Fibroblast of pulmonary artery (primary cell): ENCODE measurements around the gene TGM2.

Experiments
- DNase-seq: peaks from one replicate; pipeline ENCODE4 v3.0.0-alpha.2; 2010; ENCODE audit warnings: low read depth
- H3K4me3 ChIP-seq: replicated peaks from 2 replicates; pipeline ENCODE4 v1.5.1; 2011; ENCODE audit warnings: low read depth, mild to moderate bottlenecking, control low read depth, low read length, moderate library complexity
- CTCF ChIP-seq: IDR thresholded peaks from 2 replicates; pipeline ENCODE4 v1.5.1; 2011; ENCODE audit warnings: mild to moderate bottlenecking, control low read depth, low read length, inconsistent platforms; ENCODE audit errors: missing control alignments

Gene TGM2

GRCh38 chr20:38177201-38177600 lies 12.1 kb upstream of the TGM2 start:
- H3K4me3 ChIP-seq = no peak overlapping the region
- DNase-seq = no peak
- no peak for TF ChIP-seq CTCF

- no peak overlapping the region for H3K4me3 ChIP-seq
- TF ChIP-seq CTCF = no peak
- no peak for DNase-seq
Measured at GRCh38 chr20:38175304-38176180, 10.5 kb upstream of the TGM2 start.

GRCh38 chr20:38173237-38174156 lies 8.4 kb upstream of the TGM2 start:
- no peak overlapping the region for H3K4me3 ChIP-seq
- peak; percentile 12 for TF ChIP-seq CTCF
- DNase-seq = peak; percentile 86

GRCh38 chr20:38172408-38172807 lies 7.3 kb upstream of the TGM2 start:
- DNase-seq = peak; percentile 49
- peak; percentile 53 for TF ChIP-seq CTCF
- no peak overlapping the region for H3K4me3 ChIP-seq

GRCh38 chr20:38171675-38172043 lies 6.6 kb upstream of the TGM2 start:
- no peak for DNase-seq
- no peak overlapping the region for H3K4me3 ChIP-seq
- TF ChIP-seq CTCF = no peak

- no peak for DNase-seq
- no peak overlapping the region for H3K4me3 ChIP-seq
- no peak for TF ChIP-seq CTCF
Measured at GRCh38 chr20:38170826-38171674, 6.0 kb upstream of the TGM2 start.
